Liver (tissue), 9 donors: ENCODE measurements around the gene MED14. TPM values are rescaled to one million over a fixed set of nuclear protein-coding genes. Genes with fewer than 3 reads are reported as not detected.

Experiments
- DNase-seq: peaks from one replicate; pipeline ENCODE4 v3.0.0-alpha.2; 2017; ENCODE audit warnings: low spot score
- H3K27ac ChIP-seq, 2 donors: one replicate each; pipeline ENCODE4 v1.7.0; 2013; ENCODE audit warnings: inconsistent platforms in 2 of 2, low read length in 2 of 2, control low read depth in 1 of 2, low read depth in 1 of 2, mild to moderate bottlenecking in 1 of 2
- H3K27me3 ChIP-seq, 4 donors: one replicate each; pipeline versions ENCODE4 v1.6.1 to v1.7.0; 2013; ENCODE audit warnings: low read length in 3 of 4, inconsistent platforms in 1 of 4, mild to moderate bottlenecking in 1 of 4, moderate library complexity in 1 of 4; ENCODE audit not compliant: control insufficient read depth in 4 of 4, insufficient read depth in 4 of 4
- H3K36me3 ChIP-seq, 4 donors: one replicate each; pipeline versions ENCODE4 v1.6.1 to v1.7.0; 2013; ENCODE audit warnings: low read length in 3 of 4, mild to moderate bottlenecking in 3 of 4, low read depth in 1 of 4, moderate library complexity in 1 of 4; ENCODE audit not compliant: control insufficient read depth in 4 of 4, insufficient read depth in 3 of 4
- H3K4me1 ChIP-seq, 4 donors: one replicate each; pipeline versions ENCODE4 v1.6.1 to v1.7.0; 2013; ENCODE audit warnings: low read length in 3 of 4, mild to moderate bottlenecking in 3 of 4, moderate library complexity in 1 of 4; ENCODE audit not compliant: control insufficient read depth in 4 of 4, insufficient read depth in 4 of 4
- H3K4me3 ChIP-seq, 3 donors: one replicate each; pipeline versions ENCODE4 v1.6.1 to v1.7.0; 2013; ENCODE audit warnings: low read length in 3 of 3, control low read depth in 1 of 3, low read depth in 1 of 3, mild to moderate bottlenecking in 1 of 3
- H3K9ac ChIP-seq, 2 donors: one replicate each; pipeline ENCODE4 v1.7.0; 2013; ENCODE audit warnings: low read length in 2 of 2, mild to moderate bottlenecking in 2 of 2, moderate library complexity in 2 of 2, control low read depth in 1 of 2, low read depth in 1 of 2
- H3K9me3 ChIP-seq, 4 donors: one replicate each; pipeline versions ENCODE4 v1.6.1 to v1.7.0; 2013; ENCODE audit warnings: low read length in 3 of 4; ENCODE audit not compliant: control insufficient read depth in 4 of 4
- ATF3 ChIP-seq: IDR thresholded peaks from 2 replicates; pipeline ENCODE4 v1.6.1; 2016; ENCODE audit warnings: antibody characterized with exemption
- CTCF ChIP-seq: fragments of 150-350 bp; IDR thresholded peaks from 2 replicates; pipeline ENCODE4 v1.5.1; 2017; ENCODE audit warnings: improper control_type of control experiment, low read depth, low read length; ENCODE audit not compliant: missing input control
- EGR1 ChIP-seq, 2 donors: IDR thresholded peaks; 2 replicates each; pipeline ENCODE4 v1.6.1; 2016 to 2018; ENCODE audit warnings: antibody characterized with exemption in 2 of 2, low read depth in 2 of 2
- FOXA1 ChIP-seq: IDR thresholded peaks from 2 replicates; pipeline ENCODE4 v1.6.1; 2016; ENCODE audit warnings: antibody characterized with exemption
- FOXA2 ChIP-seq: IDR thresholded peaks from 2 replicates; pipeline ENCODE4 v1.6.1; 2016; ENCODE audit warnings: antibody characterized with exemption
- GABPA ChIP-seq, 2 donors: IDR thresholded peaks in 1 of 2; conservative IDR thresholded peaks in 1 of 2; 2 replicates each; pipeline ENCODE4 v1.6.1; 2016; ENCODE audit warnings: antibody characterized with exemption in 2 of 2, mild to moderate bottlenecking in 1 of 2, moderate library complexity in 1 of 2
- HNF4A ChIP-seq, 2 donors: conservative IDR thresholded peaks; 2 replicates each; pipeline ENCODE4 v1.6.1; 2016; ENCODE audit warnings: antibody characterized with exemption in 2 of 2, mild to moderate bottlenecking in 2 of 2
- HNF4G ChIP-seq: IDR thresholded peaks from 2 replicates; pipeline ENCODE4 v1.6.1; 2016; ENCODE audit warnings: antibody characterized with exemption
- JUND ChIP-seq, 2 donors: IDR thresholded peaks; 2 replicates each; pipeline ENCODE4 v1.6.1; 2016; ENCODE audit warnings: antibody characterized with exemption in 2 of 2
- REST ChIP-seq: IDR thresholded peaks from 2 replicates; pipeline ENCODE4 v1.6.1; 2016; ENCODE audit warnings: antibody characterized with exemption, mild to moderate bottlenecking
- SP1 ChIP-seq: IDR thresholded peaks from 2 replicates; pipeline ENCODE4 v1.6.1; 2018; ENCODE audit warnings: antibody characterized with exemption, mild to moderate bottlenecking
- TAF1 ChIP-seq: conservative IDR thresholded peaks from 2 replicates; pipeline ENCODE4 v1.6.1; 2016; ENCODE audit warnings: antibody characterized with exemption, mild to moderate bottlenecking
- YY1 ChIP-seq: IDR thresholded peaks from 2 replicates; pipeline ENCODE4 v1.6.1; 2016; ENCODE audit warnings: antibody characterized with exemption, mild to moderate bottlenecking
- ZBTB33 ChIP-seq: IDR thresholded peaks from 2 replicates; pipeline ENCODE4 v1.6.1; 2016; ENCODE audit warnings: antibody characterized with exemption
- WGBS: extraction: QIAGEN DNeasy Blood & Tissue Kit; methylation state at CpG from one replicate; pipeline ENCODE4 v1.1.7; 2013; 5-methylcytosine and 5-hydroxymethylcytosine counted together
- polyA plus RNA-seq, 2 donors: library from polyadenylated mRNA; stranded (reverse) in 1 of 2; unstranded in 1 of 2; fragments of 200-250 nt in 1 of 2; fragments of >200 nt in 1 of 2; fragmentation: Nextera tagmentation in 1 of 2; extraction: Ambion mirVana in 1 of 2; gene quantifications; one replicate each; pipeline versions ENCODE4 v1.2.1 to v1.2.3, GENCODE V29; 2013 to 2015
- total RNA-seq, 2 donors: library from RNA; depleted of rRNA; stranded (reverse); fragments of >200 nt; gene quantifications; one replicate each; pipeline ENCODE4 v1.2.3, GENCODE V29; 2014
- donor health status: healthy.
- donor health status: healthy.
- donor health status: healthy.
- donor health status: healthy.
- donor health status: healthy.

The MED14 gene
- total and polyA plus RNA-seq, 4 donors = 5.5 to 20.1 (median 7.0) TPM

- Histone ChIP-seq H3K27me3 (no peaks in the 10 kb centered on the region), H3K9me3 (no peaks in the 10 kb centered on the region), H3K27ac (peak overlapping the region; percentile 91 to 95), H3K36me3 (no peaks in the 10 kb centered on the region), H3K4me3 (peak overlapping the region; percentile 74 to 87 (median 84)), H3K9ac (peak overlapping the region; percentile 57 to 87), H3K4me1 (peaks cover 2 to 28% (median 24%) of the 10 kb centered on the region in 4 donors)
- no peak for DNase-seq
- TF ChIP-seq ZBTB33 = no peak
- TF ChIP-seq REST = no peak
- TF ChIP-seq EGR1 (IDR thresholded peaks at IDR 0.05; ENCODE audit: low read depth in 2 of 2) = no peak
- no peak for TF ChIP-seq ATF3
- no peak for TF ChIP-seq FOXA2
- TF ChIP-seq CTCF = no peak
- TF ChIP-seq HNF4A (conservative IDR thresholded peaks at IDR 0.05) = no peak
- TF ChIP-seq SP1 = no peak
- no peak for TF ChIP-seq YY1
- no peak for TF ChIP-seq FOXA1
- WGBS = 1% methylated on average over 20 of the region's 20 CpGs
Observed at GRCh38 chrX:40734971-40735324, 394 bp downstream of the MED14 start.

GRCh38 chrX:40733706-40734105 lies 1.6 kb downstream of the MED14 start:
- DNase-seq = no peak
- 56% methylated on average over 2 of the region's 2 CpGs for WGBS
- Histone ChIP-seq H3K4me3 (no peak overlapping the region), H3K4me1 (peaks cover 2 to 30% (median 25%) of the 10 kb centered on the region in 4 donors), H3K27ac (no peak overlapping the region), H3K36me3 (no peaks in the 10 kb centered on the region), H3K27me3 (no peaks in the 10 kb centered on the region), H3K9ac (no peak overlapping the region), H3K9me3 (no peaks in the 10 kb centered on the region)
- no peak for TF ChIP-seq CTCF
- TF ChIP-seq TAF1 = no peak
- TF ChIP-seq REST = no peak
- TF ChIP-seq GABPA (IDR thresholded peaks at IDR 0.05 in 1 of 2, conservative IDR thresholded peaks at IDR 0.05 in 1 of 2) = no peak
- TF ChIP-seq FOXA2 = no peak
- TF ChIP-seq ZBTB33 = no peak
- TF ChIP-seq HNF4G = no peak
- no peak for TF ChIP-seq JUND (IDR thresholded peaks at IDR 0.05)
- TF ChIP-seq SP1 = no peak
- no peak for TF ChIP-seq ATF3
- no peak for TF ChIP-seq HNF4A (conservative IDR thresholded peaks at IDR 0.05)
- no peak for TF ChIP-seq FOXA1
